Peyer's patch (tissue), 4 donors: Measurements from ENCODE around the gene GALR2.

Source experiments
- CTCF ChIP-seq, 6 experiments: fragments of 450-650 bp in 4 of 6; fragments of 200-600 bp in 2 of 6; sonication (generic) in 1 of 6; IDR thresholded peaks; one replicate each; pipeline ENCODE4 v1.5.1; 2017 to 2019; ENCODE audit warnings: antibody characterized with exemption in 6 of 6, mild to moderate bottlenecking in 3 of 6, moderate library complexity in 1 of 6
- POLR2A ChIP-seq, 2 donors: fragments of 450-650 bp; IDR thresholded peaks; one replicate each; pipeline ENCODE4 v1.5.1; 2017; ENCODE audit warnings: antibody characterized with exemption in 2 of 2, mild to moderate bottlenecking in 2 of 2, moderate library complexity in 2 of 2

- no peak for TF ChIP-seq CTCF (IDR thresholded peaks at IDR 0.05)
- TF ChIP-seq POLR2A (IDR thresholded peaks at IDR 0.05): no peak
These were observed 46.1 kb downstream of the GALR2 start for GRCh38 chr17:76120658-76121008.
